ENCODE data around the gene CYP24A1. TPM values are rescaled to one million over a fixed set of nuclear protein-coding genes. Genes with fewer than 3 reads are reported as not detected.

CYP24A1 gene
- total and polyA plus RNA-seq, 2 of the 13 experiments (the other 11 are each of a cell fraction or from before 2014, with no cell fraction given): 9.4 to 32.7 TPM

- ATAC-seq: no peak; the same call in 2 of the 3 replicates
- FAIRE-seq: no peak
- TF ChIP-seq ZNF33A (CRISPR knock-in tag; IDR thresholded peaks at IDR 0.05; ENCODE audit: borderline replicate concordance) (peak; percentile 61; the same call in 1 of the 2 replicates), NFE2 (CRISPR knock-in tag; IDR thresholded peaks at IDR 0.05) (no peak; the same call in 1 of the 2 replicates), DPF2 (CRISPR knock-in tag; IDR thresholded peaks at IDR 0.05; ENCODE audit: borderline replicate concordance, low read depth) (0 out of 2 replicates have a peak, but pooled peaks have one; percentile 36), SKI (IDR thresholded peaks at IDR 0.05; ENCODE audit: partially characterized antibody) (no peak), MAZ (IDR thresholded peaks at IDR 0.05; ENCODE audit: borderline replicate concordance, low read depth, low read length) (no peak), MAZ (CRISPR knock-in tag; IDR thresholded peaks at IDR 0.05; ENCODE audit: low read depth) (no peak), RNF219 (CRISPR knock-in tag; IDR thresholded peaks at IDR 0.05) (0 out of 2 replicates have a peak, but pooled peaks have one; percentile 56), TCF7L2 (IDR thresholded peaks at IDR 0.05; ENCODE audit: low read depth, low read length) (peak; percentile 72; the same call in 1 of the 2 replicates), SMARCE1 (IDR thresholded peaks at IDR 0.05; ENCODE audit: borderline replicate concordance) (no peak), CBFB (CRISPR knock-in tag; IDR thresholded peaks at IDR 0.05) (no peak), ZMYM3 (CRISPR knock-in tag; IDR thresholded peaks at IDR 0.05) (peak; percentile 39; the same call in 1 of the 2 replicates), NR2F1 (CRISPR knock-in tag; IDR thresholded peaks at IDR 0.05) (no peak), ZNF569 (CRISPR knock-in tag; IDR thresholded peaks at IDR 0.05; ENCODE audit: borderline replicate concordance) (0 out of 2 replicates have a peak, but pooled peaks have one; percentile 5), ZBTB46 (CRISPR knock-in tag; IDR thresholded peaks at IDR 0.05; ENCODE audit: borderline replicate concordance) (0 out of 2 replicates have a peak, but pooled peaks have one; percentile 64), ZNF850 (CRISPR knock-in tag; conservative IDR thresholded peaks at IDR 0.05) (peak; percentile 72; the same call in 1 of the 2 replicates), ZMAT3 (CRISPR knock-in tag; conservative IDR thresholded peaks at IDR 0.05) (no peak), JUNB (CRISPR knock-in tag; IDR thresholded peaks at IDR 0.05; ENCODE audit: borderline replicate concordance) (no peak)
Measured at GRCh38 chr20:54207053-54207742, 33.4 kb upstream of the CYP24A1 start.

More at GRCh38 chr20:54207053-54207742, 33.4 kb upstream of the CYP24A1 start:
- ChIA-PET CTCF (ENCODE audit: low intra/inter-chr PET ratio, low total read pairs) (interaction anchor here (1.1 to 2.2 kb wide), 2 partner anchors 8 to 110 kb away, joined by 3 to 7 read pairs; no protein-coding TSS in a partner anchor), POLR2A (interaction anchor here (0.7 to 2.7 kb wide), 14 partner anchors 12 to 706 kb away, joined by 3 to 24 read pairs (median 7); no protein-coding TSS in a partner anchor)
- no peak for DNase-seq (ENCODE audit: low spot score)
- Histone ChIP-seq H3K27me3 (ENCODE audit: control insufficient read depth in 1 of 2, insufficient read depth in 2 of 2, low read length in 2 of 2) (peaks cover 0 to 6% of the 10 kb centered on the region in 2 experiments; a peak in 1 of 5 replicates), H4K20me1 (ENCODE audit: insufficient read depth, low read length) (peaks cover 24% of the 10 kb centered on the region; the same call in 1 of the 2 replicates), H3K4me1 (ENCODE audit: insufficient read depth, low read length) (peaks cover 50% of the 10 kb centered on the region), H3K4me3 (replicated peaks in 1 of 3; ENCODE audit: insufficient read depth in 1 of 3, low read depth in 2 of 3, low read length in 3 of 3) (peak overlapping the region; percentile 77 to 100 (median 82)), H3K4me2 (ENCODE audit: low read depth, low read length) (peak overlapping the region; percentile 89), H3K27ac (ENCODE audit: extremely low read length, insufficient read depth, low read length) (peak overlapping the region; percentile 97), H2AFZ (ENCODE audit: low read length) (no peak overlapping the region), H3K9ac (ENCODE audit: insufficient read depth, low read depth, low read length) (peak overlapping the region; percentile 97; the same call in 1 of the 2 replicates), H3K9me3 (ENCODE audit: low read length) (no peaks in the 10 kb centered on the region; the same call in 1 of the 2 replicates), H3K36me3 (replicated peaks in 1 of 2; ENCODE audit: control insufficient read depth in 1 of 2, insufficient read depth in 2 of 2, low read length in 2 of 2) (peaks cover 4 to 14% of the 10 kb centered on the region in 2 experiments; a peak in 4 of 5 replicates), H3K79me2 (ENCODE audit: insufficient read depth, low read length) (peaks cover 40% of the 10 kb centered on the region)
- intact Hi-C loops (cut with micrococcal nuclease; ENCODE audit: unreplicated experiment) (no loop called here), in situ Hi-C loops (cut with HindIII; ENCODE audit: extremely low pct_ligation_motif_present, low pct_unique_long_range_greater_than_20kb) (loop anchor here (10.0 to 25.0 kb wide), 2 partner anchors 632 to 1120 kb away; no protein-coding TSS in a partner anchor)
- WGBS (ENCODE audit: low lambda C conversion rate): 25% methylated on average over 7 of the region's 7 CpGs
- BruUV-seq (replicated peaks): no TSS peak
